H9 (cell line): ENCODE measurements around the gene ABCG1. TPM values are rescaled to one million over a fixed set of nuclear protein-coding genes. Genes with fewer than 3 reads are reported as not detected.

ENCODE experiments used
- DNase-seq: peaks from one replicate; pipeline ENCODE4 v3.0.0-alpha.2; 2017
- H2AFZ ChIP-seq: one replicate; pipeline ENCODE4 v1.6.1; 2013; ENCODE audit warnings: mild to moderate bottlenecking, low read length, control low read depth, moderate library complexity
- H2AK5ac ChIP-seq: 2 replicates; pipeline ENCODE4 v1.6.1; 2013; ENCODE audit warnings: low read length, control low read depth, mixed read lengths; ENCODE audit not compliant: insufficient read length
- H2BK120ac ChIP-seq: one replicate; pipeline ENCODE4 v1.6.1; 2013; ENCODE audit warnings: low read depth, mild to moderate bottlenecking, low read length, control low read depth, inconsistent platforms; ENCODE audit not compliant: poor library complexity, severe bottlenecking
- H2BK12ac ChIP-seq: 2 replicates; pipeline ENCODE4 v1.6.1; 2013; ENCODE audit warnings: low read length, control low read depth, mixed read lengths, low read depth; ENCODE audit not compliant: insufficient read length
- H2BK15ac ChIP-seq: 2 replicates; pipeline ENCODE4 v1.6.1; 2013; ENCODE audit warnings: low read depth, low read length, control low read depth
- H2BK20ac ChIP-seq: one replicate; pipeline ENCODE4 v1.6.1; 2013; ENCODE audit warnings: low read depth, mild to moderate bottlenecking, low read length, control low read depth, inconsistent platforms; ENCODE audit not compliant: poor library complexity, severe bottlenecking
- H2BK5ac ChIP-seq: 2 replicates; pipeline ENCODE4 v1.6.1; 2013; ENCODE audit warnings: low read length, control low read depth, mixed read lengths; ENCODE audit not compliant: insufficient read length
- H3K14ac ChIP-seq: 2 replicates; pipeline ENCODE4 v1.6.1; 2013; ENCODE audit warnings: low read length, control low read depth; ENCODE audit not compliant: insufficient read depth
- H3K18ac ChIP-seq: 2 replicates; pipeline ENCODE4 v1.6.1; 2013; ENCODE audit warnings: low read depth, mild to moderate bottlenecking, mixed read lengths, low read length, control low read depth; ENCODE audit not compliant: insufficient read length
- H3K23ac ChIP-seq: 2 replicates; pipeline ENCODE4 v1.6.1; 2013; ENCODE audit warnings: low read length, control low read depth, mixed read lengths, low read depth; ENCODE audit not compliant: insufficient read length
- H3K23me2 ChIP-seq: 2 replicates; pipeline ENCODE4 v1.6.1; 2013; ENCODE audit warnings: low read depth, mild to moderate bottlenecking, mixed read lengths, low read length, control low read depth; ENCODE audit not compliant: insufficient read length, poor library complexity, severe bottlenecking
- H3K27ac ChIP-seq: 2 replicates; pipeline ENCODE4 v1.5.1; 2013; ENCODE audit warnings: low read length, control low read depth, mixed read lengths, low read depth; ENCODE audit not compliant: insufficient read length
- H3K27me3 ChIP-seq: 2 replicates; pipeline ENCODE4 v1.6.1; 2013; ENCODE audit warnings: low read length, control low read depth, inconsistent platforms; ENCODE audit not compliant: insufficient read depth
- H3K4ac ChIP-seq: 2 replicates; pipeline ENCODE4 v1.6.1; 2013; ENCODE audit warnings: low read depth, mild to moderate bottlenecking, control low read depth, inconsistent platforms, low read length, moderate library complexity
- H3K4me1 ChIP-seq: 2 replicates; pipeline ENCODE4 v1.6.1; 2013; ENCODE audit warnings: low read length, control low read depth, inconsistent platforms; ENCODE audit not compliant: insufficient read depth
- H3K4me2 ChIP-seq: 2 replicates; pipeline ENCODE4 v1.6.1; 2013; ENCODE audit warnings: low read length, control low read depth, mixed read lengths; ENCODE audit not compliant: insufficient read length, insufficient read depth
- H3K56ac ChIP-seq: 2 replicates; pipeline ENCODE4 v1.6.1; 2013; ENCODE audit warnings: low read depth, mild to moderate bottlenecking, mixed read lengths, low read length, control low read depth; ENCODE audit not compliant: insufficient read length
- H3K79me1 ChIP-seq: 2 replicates; pipeline ENCODE4 v1.6.1; 2013; ENCODE audit warnings: low read depth, mild to moderate bottlenecking, moderate library complexity, low read length, control low read depth, inconsistent platforms; ENCODE audit not compliant: insufficient read depth, poor library complexity, severe bottlenecking
- H3K79me2 ChIP-seq: 2 replicates; pipeline ENCODE4 v1.6.1; 2013; ENCODE audit warnings: low read length, control low read depth, inconsistent platforms; ENCODE audit not compliant: insufficient read depth
- H3K9ac ChIP-seq: 2 replicates; pipeline ENCODE4 v1.6.1; 2013; ENCODE audit warnings: low read length, control low read depth, mixed read lengths; ENCODE audit not compliant: insufficient read length; ENCODE audit errors: extremely low read depth
- H3K9me3 ChIP-seq: one replicate; pipeline ENCODE4 v1.6.1; 2013; ENCODE audit warnings: low read depth, low read length, inconsistent platforms; ENCODE audit not compliant: control insufficient read depth
- H3T11ph ChIP-seq: one replicate; pipeline ENCODE4 v1.6.1; 2013; ENCODE audit warnings: mild to moderate bottlenecking, low read length, control low read depth, inconsistent platforms
- H4K20me1 ChIP-seq: one replicate; pipeline ENCODE4 v1.6.1; 2013; ENCODE audit not compliant: control insufficient read depth, insufficient read length, insufficient read depth
- H4K5ac ChIP-seq: 2 replicates; pipeline ENCODE4 v1.6.1; 2013; ENCODE audit warnings: low read depth, mild to moderate bottlenecking, mixed read lengths, low read length, control low read depth; ENCODE audit not compliant: insufficient read length
- H4K8ac ChIP-seq: replicated peaks from 2 replicates; pipeline ENCODE4 v1.6.1; 2013; ENCODE audit warnings: low read length, control low read depth, mixed read lengths, low read depth; ENCODE audit not compliant: insufficient read length
- H4K91ac ChIP-seq: 2 replicates; pipeline ENCODE4 v1.6.1; 2013; ENCODE audit warnings: low read depth, mild to moderate bottlenecking, moderate library complexity, mixed read lengths, low read length, control low read depth; ENCODE audit not compliant: insufficient read length
- H3K27ac Mint-ChIP-seq, 3 experiments: 2 replicates in 2 of 3; 3 replicates in 1 of 3; pipeline ENCODE4 v1.8.0; 2020 to 2021; ENCODE audit warnings: mixed read lengths in 3 of 3, mild to moderate bottlenecking in 1 of 3, moderate library complexity in 1 of 3
- H3K27me3 Mint-ChIP-seq: 2 replicates; pipeline ENCODE4 v1.8.0; 2021; ENCODE audit warnings: low read depth, mild to moderate bottlenecking, moderate library complexity, mixed read lengths
- H3K36me3 Mint-ChIP-seq, 3 experiments: 2 replicates in 2 of 3; 3 replicates in 1 of 3; pipeline ENCODE4 v1.8.0; 2020 to 2021; ENCODE audit warnings: low read depth in 3 of 3, mixed read lengths in 3 of 3; ENCODE audit not compliant: insufficient read depth in 1 of 3
- H3K4me1 Mint-ChIP-seq, 2 experiments: 2 replicates each; pipeline ENCODE4 v1.8.0; 2020; ENCODE audit warnings: mixed read lengths in 2 of 2
- H3K4me3 Mint-ChIP-seq, 2 experiments: 2 replicates in 1 of 2; 3 replicates in 1 of 2; pipeline ENCODE4 v1.8.0; 2020 to 2021; ENCODE audit warnings: mild to moderate bottlenecking in 2 of 2, mixed read lengths in 2 of 2, moderate library complexity in 1 of 2
- H3K9me3 Mint-ChIP-seq, 2 experiments: 2 replicates in 1 of 2; 3 replicates in 1 of 2; pipeline ENCODE4 v1.8.0; 2020; ENCODE audit warnings: mild to moderate bottlenecking in 2 of 2, mixed read lengths in 2 of 2, moderate library complexity in 1 of 2
- CTCF ChIP-seq: fragments of 200-600 bp; sonication (generic); conservative IDR thresholded peaks from 3 replicates; pipeline ENCODE4 v1.8.0; 2021; ENCODE audit warnings: antibody characterized with exemption, mild to moderate bottlenecking
- WGBS: extraction: QIAGEN DNeasy Blood & Tissue Kit; methylation state at CpG from one replicate; pipeline ENCODE4 v1.1.7; 2013; ENCODE audit warnings: missing lambda C conversion rate, low lambda C conversion rate, mixed read lengths; ENCODE audit not compliant: insufficient read length; ENCODE audit errors: extremely low coverage; 5-methylcytosine and 5-hydroxymethylcytosine counted together
- total RNA-seq: library from RNA; stranded (reverse); gene quantifications from 2 replicates; pipeline ENCODE4 v1.2.1, GENCODE V29; 2021

ABCG1 gene
- total RNA-seq, 1 experiment from 2014 or later = 0.83 TPM

- H2BK5ac ChIP-seq = no peak overlapping the region
- H4K20me1 ChIP-seq = no peaks in the 10 kb centered on the region
- H3K56ac ChIP-seq = no peak overlapping the region
- Mint-ChIP-seq H3K27me3 (peaks cover 30% of the 10 kb centered on the region), H3K36me3 (no peaks in the 10 kb centered on the region), H3K9me3 (no peaks in the 10 kb centered on the region), H3K4me1 (peaks cover 10 to 11% of the 10 kb centered on the region in 2 experiments), H3K27ac (no peak overlapping the region; a peak in 1 of 7 replicates), H3K4me3 (no peak overlapping the region)
- H3K4me1 ChIP-seq = no peaks in the 10 kb centered on the region
- no peak overlapping the region for H2AK5ac ChIP-seq
- H3K23ac ChIP-seq = no peak overlapping the region
- 0 out of 2 replicates have a peak, but pooled peaks cover 1% of the 10 kb centered on the region for H3K27me3 ChIP-seq
- no peak overlapping the region for H3K14ac ChIP-seq
- no peak overlapping the region for H3K27ac ChIP-seq
- no peak overlapping the region for H3K18ac ChIP-seq
- no peak for DNase-seq
- H2AFZ ChIP-seq = no peak overlapping the region
- no peaks in the 10 kb centered on the region for H3K23me2 ChIP-seq
- H2BK12ac ChIP-seq = no peak overlapping the region
- H3K9me3 ChIP-seq = no peaks in the 10 kb centered on the region
- no peaks in the 10 kb centered on the region for H3K79me2 ChIP-seq
- no peak overlapping the region for H2BK120ac ChIP-seq
- H3K79me1 ChIP-seq = no peaks in the 10 kb centered on the region
- no peak overlapping the region for H3K4ac ChIP-seq
- no peak overlapping the region for H3K4me2 ChIP-seq
- H4K8ac ChIP-seq = no peak overlapping the region
- no peak overlapping the region for H2BK15ac ChIP-seq
- no CpG with 5 or more reads among the region's 9 CpGs for WGBS
- H4K5ac ChIP-seq = no peak overlapping the region
- H3T11ph ChIP-seq = no peak overlapping the region
- no peak overlapping the region for H3K9ac ChIP-seq
- TF ChIP-seq CTCF = no peak
- no peak overlapping the region for H2BK20ac ChIP-seq
- H4K91ac ChIP-seq = no peak overlapping the region
Measured at GRCh38 chr21:42242611-42243010, 23.7 kb downstream of the ABCG1 start.
